Left ventricle myocardium inferior (tissue), 1 donor: ENCODE data around the gene RGS19. TPM values are rescaled to one million over a fixed set of nuclear protein-coding genes. Genes with fewer than 3 reads are reported as not detected.

Experiments used
- DNase-seq: peaks from one replicate; pipeline ENCODE4 v3.0.0-alpha.2; 2020
- H3K27ac ChIP-seq: fragments of 200-600 bp; replicated peaks from 2 replicates; pipeline ENCODE4 v1.8.0; 2021
- H3K27me3 ChIP-seq: fragments of 200-600 bp; 2 replicates; pipeline ENCODE4 v1.8.0; 2021; ENCODE audit warnings: low read depth
- H3K36me3 ChIP-seq: fragments of 200-600 bp; 2 replicates; pipeline ENCODE4 v1.8.0; 2021
- H3K4me1 ChIP-seq: fragments of 200-600 bp; 2 replicates; pipeline ENCODE4 v1.8.0; 2021
- H3K4me3 ChIP-seq: fragments of 200-600 bp; 2 replicates; pipeline ENCODE4 v1.8.0; 2021; ENCODE audit warnings: mild to moderate bottlenecking, moderate library complexity
- H3K9me3 ChIP-seq: fragments of 200-600 bp; replicated peaks from 2 replicates; pipeline ENCODE4 v1.8.0; 2021
- CTCF ChIP-seq: fragments of 200-600 bp; IDR thresholded peaks from 2 replicates; pipeline ENCODE4 v1.8.0; 2021; ENCODE audit warnings: antibody characterized with exemption, mild to moderate bottlenecking, borderline replicate concordance
- intact Hi-C: fragments of 100-400 bp; cut with micrococcal nuclease; formaldehyde crosslinking; loops from one replicate; pipeline ENCODE4 v1.11.0; 2022
- total RNA-seq: library from RNA; stranded (reverse); fragmentation: NEBNext Ultra II Directional; extraction: Animal tissue kit (Norgen Biotek cat#: 25700); gene quantifications from one replicate; pipeline ENCODE4 v1.2.1, GENCODE V29; 2021
- donor health status: DM: no; HTN: yes; CAD: no; lungs with severe emphysema.

Gene RGS19
- total RNA-seq, 1 donor from 2014 or later = 6.1 TPM

GRCh38 chr20:64074963-64075362, 4.4 kb downstream of the RGS19 start:
- H3K4me1 ChIP-seq = peaks cover 21% of the 10 kb centered on the region
- H3K27ac ChIP-seq = no peak overlapping the region
- intact Hi-C loops = no loop called here
- no peaks in the 10 kb centered on the region for H3K9me3 ChIP-seq
- no peak for DNase-seq
- H3K4me3 ChIP-seq = no peak overlapping the region
- H3K27me3 ChIP-seq = no peaks in the 10 kb centered on the region
- H3K36me3 ChIP-seq = peaks cover 16% of the 10 kb centered on the region
- no peak for TF ChIP-seq CTCF

- Histone ChIP-seq H3K4me3 (no peak overlapping the region), H3K4me1 (peaks cover 18% of the 10 kb centered on the region), H3K36me3 (peaks cover 16% of the 10 kb centered on the region), H3K9me3 (no peaks in the 10 kb centered on the region), H3K27ac (no peak overlapping the region), H3K27me3 (no peaks in the 10 kb centered on the region)
- no peak for DNase-seq
- intact Hi-C loops = no loop called here
- no peak for TF ChIP-seq CTCF
These were observed 5.0 kb downstream of the RGS19 start for GRCh38 chr20:64074184-64074789.

GRCh38 chr20:64073476-64074183, 5.7 kb downstream of the RGS19 start:
- peaks cover 12% of the 10 kb centered on the region for H3K4me1 ChIP-seq
- H3K4me3 ChIP-seq = no peak overlapping the region
- no peak for DNase-seq
- peaks cover 16% of the 10 kb centered on the region for H3K36me3 ChIP-seq
- TF ChIP-seq CTCF = no peak
- H3K9me3 ChIP-seq = no peaks in the 10 kb centered on the region
- intact Hi-C loops = no loop called here
- no peaks in the 10 kb centered on the region for H3K27me3 ChIP-seq
- H3K27ac ChIP-seq = no peak overlapping the region

- H3K27ac ChIP-seq = no peak overlapping the region
- H3K9me3 ChIP-seq = no peaks in the 10 kb centered on the region
- peaks cover 1% of the 10 kb centered on the region for H3K4me1 ChIP-seq
- DNase-seq = no peak
- no peak overlapping the region for H3K4me3 ChIP-seq
- H3K27me3 ChIP-seq = no peaks in the 10 kb centered on the region
- intact Hi-C loops = no loop called here
- peaks cover 16% of the 10 kb centered on the region for H3K36me3 ChIP-seq
- TF ChIP-seq CTCF = no peak
These were observed 6.7 kb downstream of the RGS19 start for GRCh38 chr20:64072498-64073063.

GRCh38 chr20:64071341-64072332, 7.7 kb downstream of the RGS19 start:
- TF ChIP-seq CTCF = no peak
- no peak overlapping the region for H3K27ac ChIP-seq
- H3K4me1 ChIP-seq = no peaks in the 10 kb centered on the region
- H3K4me3 ChIP-seq = no peak overlapping the region
- no peaks in the 10 kb centered on the region for H3K9me3 ChIP-seq
- no peak for DNase-seq
- H3K36me3 ChIP-seq = peaks cover 16% of the 10 kb centered on the region
- no peaks in the 10 kb centered on the region for H3K27me3 ChIP-seq
- intact Hi-C loops = no loop called here
